Keratinocyte (primary cell): Measurements from ENCODE around the gene SORT1. TPM values are rescaled to one million over a fixed set of nuclear protein-coding genes. Genes with fewer than 3 reads are reported as not detected.

ENCODE experiments used
- DNase-seq: peaks from one replicate; pipeline ENCODE4 v3.0.0-alpha.2; 2011; ENCODE audit warnings: low read depth, missing footprints, low spot score
- FAIRE-seq: peaks from 2 replicates; lab custom pipeline; 2011; peaks lifted over from hg19 to GRCh38; lab: Jason Lieb, UNC
- H2AFZ ChIP-seq: 2 replicates; pipeline ENCODE4 v1.6.0; 2012; ENCODE audit warnings: low read length, control low read depth, inconsistent platforms; ENCODE audit not compliant: control insufficient read depth
- H3K27ac ChIP-seq: 2 replicates; pipeline ENCODE4 v1.5.1; 2011; ENCODE audit warnings: low read length; ENCODE audit not compliant: control insufficient read depth, insufficient read depth
- H3K27me3 ChIP-seq: 3 replicates; pipeline ENCODE4 v1.6.0; 2011; ENCODE audit warnings: low read length; ENCODE audit not compliant: control insufficient read depth, insufficient read depth; ENCODE audit errors: extremely low read depth
- H3K36me3 ChIP-seq, 2 experiments: 2 replicates in 1 of 2; 3 replicates in 1 of 2; pipeline ENCODE4 v1.5.1; 2011; ENCODE audit warnings: low read length in 2 of 2, mild to moderate bottlenecking in 1 of 2; ENCODE audit not compliant: control insufficient read depth in 2 of 2, insufficient read depth in 2 of 2; ENCODE audit errors: extremely low read depth in 1 of 2
- H3K4me1 ChIP-seq: 3 replicates; pipeline ENCODE4 v1.5.1; 2011; ENCODE audit warnings: low read length; ENCODE audit not compliant: control insufficient read depth, insufficient read depth; ENCODE audit errors: extremely low read depth
- H3K4me2 ChIP-seq: 3 replicates; pipeline ENCODE4 v1.6.0; 2011; ENCODE audit warnings: low read depth, low read length; ENCODE audit not compliant: control insufficient read depth, insufficient read depth; ENCODE audit errors: extremely low read depth
- H3K4me3 ChIP-seq, 3 experiments: fragments of 200-600 bp in 1 of 3; sonication (generic) in 1 of 3; 2 replicates in 2 of 3; 3 replicates in 1 of 3; pipeline ENCODE4 v1.5.1; 2011 to 2016; ENCODE audit warnings: low read length in 3 of 3, mild to moderate bottlenecking in 3 of 3, control low read depth in 2 of 3, inconsistent platforms in 1 of 3, low read depth in 1 of 3, mixed read lengths in 1 of 3, mixed run types in 1 of 3, moderate library complexity in 1 of 3; ENCODE audit not compliant: control insufficient read depth in 2 of 3, insufficient read depth in 2 of 3; ENCODE audit errors: extremely low read depth in 1 of 3
- H3K79me2 ChIP-seq: 2 replicates; pipeline ENCODE4 v1.6.0; 2012; ENCODE audit warnings: low read length; ENCODE audit not compliant: control insufficient read depth, insufficient read depth
- H3K9ac ChIP-seq: 3 replicates; pipeline ENCODE4 v1.6.0; 2011; ENCODE audit warnings: low read length; ENCODE audit not compliant: control insufficient read depth, insufficient read depth; ENCODE audit errors: extremely low read depth
- H3K9me1 ChIP-seq: 3 replicates; pipeline ENCODE4 v1.6.0; 2011; ENCODE audit warnings: low read length; ENCODE audit not compliant: control insufficient read depth, insufficient read depth; ENCODE audit errors: extremely low read depth
- H3K9me3 ChIP-seq: 2 replicates; pipeline ENCODE4 v1.5.1; 2012; ENCODE audit warnings: low read depth, low read length; ENCODE audit not compliant: control insufficient read depth
- H4K20me1 ChIP-seq: 3 replicates; pipeline ENCODE4 v1.6.0; 2011; ENCODE audit warnings: low read length; ENCODE audit not compliant: control insufficient read depth, insufficient read depth; ENCODE audit errors: extremely low read depth
- CTCF ChIP-seq, 3 experiments: IDR thresholded peaks in 1 of 3; conservative IDR thresholded peaks in 1 of 3; optimal IDR thresholded peaks in 1 of 3; 2 replicates in 2 of 3; 3 replicates in 1 of 3; pipeline versions ENCODE3 to v1.5.1; 2011; ENCODE audit warnings: low read length in 3 of 3, mild to moderate bottlenecking in 3 of 3, moderate library complexity in 2 of 3, control low read depth in 1 of 3, inconsistent platforms in 1 of 3; ENCODE audit not compliant: insufficient read depth in 2 of 3; ENCODE audit errors: extremely low read depth in 1 of 3
- EZH2 ChIP-seq: IDR thresholded peaks from one replicate; pipeline ENCODE4 v1.6.1; 2012; ENCODE audit warnings: inconsistent platforms, mild to moderate bottlenecking, low read length, moderate library complexity
- dilution Hi-C: fragments of 300-500 bp; cut with MboI; formaldehyde crosslinking; loops from one replicate; pipeline ENCODE4 v1.7.0; 2020; ENCODE audit warnings: low sequenced_read_pairs; ENCODE audit not compliant: extremely low pct_ligation_motif_present
- polyA plus RNA-seq, 5 experiments: library from polyadenylated mRNA; depleted of rRNA in 3 of 5; stranded (reverse) in 3 of 5; stranded (forward) in 1 of 5; unstranded in 1 of 5; fragments of >200 nt; gene quantifications; 1 replicate in 1 of 5; 2 replicates in 3 of 5; 3 replicates in 1 of 5; pipeline versions ENCODE4 v1.2.1 to v1.2.3, GENCODE V29; 2011 to 2012; ENCODE audit warnings: missing spikeins in 2 of 5, low read depth in 1 of 5, low replicate concordance in 1 of 5

Gene SORT1
- polyA plus RNA-seq, 1 donor (not counting 4 experiments of a cell fraction or from before 2014, with no cell fraction given): 1.6 TPM

DNA sequence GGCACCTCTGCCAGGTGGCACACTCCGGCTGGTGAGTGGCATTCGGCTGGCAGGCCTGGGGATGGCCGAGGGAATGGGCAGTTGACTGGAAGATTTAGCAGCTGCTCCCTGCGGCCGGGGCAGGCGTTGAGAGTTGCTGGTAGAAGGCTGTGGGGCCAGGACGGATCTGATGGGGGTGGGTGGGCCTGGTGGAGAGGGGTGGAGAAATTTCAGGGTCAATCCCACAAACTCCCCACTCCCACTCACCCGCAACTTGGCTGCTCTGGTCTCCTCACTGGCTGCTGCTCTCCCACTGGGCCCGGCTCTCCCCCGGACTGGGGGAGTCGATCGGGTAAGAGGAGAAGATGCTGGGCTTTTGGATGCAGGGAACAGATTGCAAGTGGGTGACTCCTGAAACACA is 116.9 kb downstream of the SORT1 start:
- Histone ChIP-seq H4K20me1 (no peaks in the 10 kb centered on the region), H3K36me3 (peaks cover 0 to 20% of the 10 kb centered on the region in 2 experiments), H2AFZ (no peak overlapping the region), H3K9me1 (no peaks in the 10 kb centered on the region), H3K27ac (no peak overlapping the region), H3K4me1 (peaks cover 31% of the 10 kb centered on the region), H3K4me2 (no peak overlapping the region), H3K27me3 (no peaks in the 10 kb centered on the region), H3K4me3 (no peak overlapping the region), H3K9ac (no peak overlapping the region), H3K9me3 (no peaks in the 10 kb centered on the region), H3K79me2 (peaks cover 28% of the 10 kb centered on the region)
- TF ChIP-seq EZH2: no peak
- TF ChIP-seq CTCF (optimal IDR thresholded peaks at IDR 0.05 in 1 of 3, IDR thresholded peaks at IDR 0.05 in 1 of 3, conservative IDR thresholded peaks at IDR 0.05 in 1 of 3; ENCODE audit: extremely low read depth in 1 of 3, insufficient read depth in 2 of 3, low read length in 3 of 3): no peak
- no peak for DNase-seq
- FAIRE-seq: no peak
- dilution Hi-C loops: no loop called here

DNA sequence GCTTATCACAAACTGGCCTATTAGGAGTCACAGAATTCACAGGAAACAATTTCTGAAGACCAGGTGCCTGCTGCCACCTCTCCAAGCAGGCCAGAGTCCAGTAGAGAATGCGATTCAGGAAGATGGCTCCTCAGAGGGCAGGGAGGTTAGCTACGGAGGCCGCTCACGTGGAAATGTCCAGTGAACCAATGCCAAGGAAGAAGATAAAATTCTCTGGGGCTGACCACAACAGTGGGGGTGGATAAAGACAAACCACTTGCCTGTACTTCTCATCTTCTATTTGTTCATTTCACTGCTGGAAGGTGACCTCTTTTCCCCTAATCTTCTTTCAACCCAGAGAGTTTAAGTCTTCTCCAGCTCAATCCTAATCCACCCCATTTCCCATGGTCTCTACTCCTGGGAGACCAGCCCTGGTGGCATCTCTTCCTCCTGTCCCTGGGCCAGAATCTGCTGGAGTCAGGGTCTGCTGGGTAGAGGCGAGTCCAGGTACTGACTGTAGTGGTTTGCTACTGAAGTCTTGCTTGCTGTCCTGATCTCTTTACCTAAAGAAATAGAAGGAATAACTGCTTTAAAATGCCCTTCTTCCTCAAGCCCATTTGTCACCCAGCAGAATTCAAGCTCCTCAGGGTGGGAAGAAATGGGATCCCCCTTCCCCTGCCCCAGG is 118.0 kb downstream of the SORT1 start:
- no peaks in the 10 kb centered on the region for H3K27me3 ChIP-seq
- no peak overlapping the region for H3K4me3 ChIP-seq
- no peaks in the 10 kb centered on the region for H3K9me3 ChIP-seq
- peaks cover 0 to 20% of the 10 kb centered on the region in 2 experiments for H3K36me3 ChIP-seq
- H3K79me2 ChIP-seq: peaks cover 28% of the 10 kb centered on the region
- dilution Hi-C loops: no loop called here
- no peak for TF ChIP-seq EZH2
- no peak for TF ChIP-seq CTCF (optimal IDR thresholded peaks at IDR 0.05 in 1 of 3, IDR thresholded peaks at IDR 0.05 in 1 of 3, conservative IDR thresholded peaks at IDR 0.05 in 1 of 3; ENCODE audit: extremely low read depth in 1 of 3, insufficient read depth in 2 of 3, low read length in 3 of 3)
- no peak overlapping the region for H2AFZ ChIP-seq
- H3K9ac ChIP-seq: no peak overlapping the region
- no peak overlapping the region for H3K4me2 ChIP-seq
- H4K20me1 ChIP-seq: no peaks in the 10 kb centered on the region
- DNase-seq: no peak
- no peak for FAIRE-seq
- peaks cover 42% of the 10 kb centered on the region for H3K4me1 ChIP-seq
- no peaks in the 10 kb centered on the region for H3K9me1 ChIP-seq
- no peak overlapping the region for H3K27ac ChIP-seq
